Adrenal gland (tissue), 5 donors: Measurements from ENCODE around the gene SRMS.

ENCODE experiments used
- POLR2A ChIP-seq, 2 donors: fragments of 450-650 bp; IDR thresholded peaks; one replicate each; pipeline ENCODE4 v1.6.1; 2017; ENCODE audit warnings: antibody characterized with exemption in 2 of 2, mild to moderate bottlenecking in 2 of 2, moderate library complexity in 1 of 2
- TF ChIP-seq, protein P1 (sequence below), 6 experiments: fragments of 450-650 bp in 4 of 6; fragments of 200-600 bp in 2 of 6; sonication (generic) in 1 of 6; IDR thresholded peaks; 1 replicate in 5 of 6; 2 replicates in 1 of 6; pipeline versions ENCODE4 v1.5.1 to v1.8.0; 2016 to 2021; ENCODE audit warnings: antibody characterized with exemption in 6 of 6, mild to moderate bottlenecking in 2 of 6, moderate library complexity in 1 of 6
- donor health status: DM: no; HTN: no; CAD: no.

DNA sequence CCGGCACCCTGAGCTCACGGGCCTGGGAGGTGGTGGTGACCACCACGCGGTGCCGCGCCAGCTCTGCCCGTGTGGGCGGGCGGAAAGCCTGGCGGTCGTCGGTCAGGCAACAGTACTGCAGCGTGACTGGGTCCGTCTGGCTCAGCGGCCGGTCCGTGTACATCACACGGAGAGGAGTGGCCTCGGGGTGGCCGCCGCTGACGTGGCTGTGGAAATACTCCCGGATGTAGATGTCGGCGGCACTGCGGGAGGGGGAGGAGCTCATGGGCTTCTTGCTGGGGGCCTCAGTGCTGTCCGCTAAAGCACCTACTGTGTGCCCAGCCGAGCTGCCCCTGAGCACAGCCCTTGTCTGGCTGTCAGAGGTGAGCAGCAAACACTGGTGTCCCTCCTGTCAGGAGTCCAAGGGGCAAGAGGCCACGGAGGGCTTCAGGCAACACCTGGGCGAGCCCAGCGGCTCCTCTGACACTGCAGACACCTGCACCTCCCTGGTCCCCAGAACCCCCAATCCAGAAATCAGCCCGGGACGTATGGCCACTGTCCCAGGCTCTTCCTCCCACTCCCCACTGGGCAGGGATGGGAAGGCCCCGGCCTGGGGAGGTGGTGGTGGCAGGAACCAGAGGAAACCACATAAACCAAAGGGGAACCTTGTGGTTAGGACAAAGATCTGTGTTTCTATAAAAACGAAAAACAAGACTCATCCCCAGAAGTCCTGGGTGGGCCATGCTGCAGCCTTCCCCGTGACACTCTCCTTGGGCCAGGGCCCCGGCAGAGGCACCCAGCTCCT, 20.0 kb upstream of the SRMS start:
- TF ChIP-seq POLR2A (IDR thresholded peaks at IDR 0.05), result no peak
- TF ChIP-seq, protein P1, sequence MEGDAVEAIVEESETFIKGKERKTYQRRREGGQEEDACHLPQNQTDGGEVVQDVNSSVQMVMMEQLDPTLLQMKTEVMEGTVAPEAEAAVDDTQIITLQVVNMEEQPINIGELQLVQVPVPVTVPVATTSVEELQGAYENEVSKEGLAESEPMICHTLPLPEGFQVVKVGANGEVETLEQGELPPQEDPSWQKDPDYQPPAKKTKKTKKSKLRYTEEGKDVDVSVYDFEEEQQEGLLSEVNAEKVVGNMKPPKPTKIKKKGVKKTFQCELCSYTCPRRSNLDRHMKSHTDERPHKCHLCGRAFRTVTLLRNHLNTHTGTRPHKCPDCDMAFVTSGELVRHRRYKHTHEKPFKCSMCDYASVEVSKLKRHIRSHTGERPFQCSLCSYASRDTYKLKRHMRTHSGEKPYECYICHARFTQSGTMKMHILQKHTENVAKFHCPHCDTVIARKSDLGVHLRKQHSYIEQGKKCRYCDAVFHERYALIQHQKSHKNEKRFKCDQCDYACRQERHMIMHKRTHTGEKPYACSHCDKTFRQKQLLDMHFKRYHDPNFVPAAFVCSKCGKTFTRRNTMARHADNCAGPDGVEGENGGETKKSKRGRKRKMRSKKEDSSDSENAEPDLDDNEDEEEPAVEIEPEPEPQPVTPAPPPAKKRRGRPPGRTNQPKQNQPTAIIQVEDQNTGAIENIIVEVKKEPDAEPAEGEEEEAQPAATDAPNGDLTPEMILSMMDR (IDR thresholded peaks at IDR 0.05), result no peak
